HG02938 (cell line): Measurements from ENCODE around the gene PIP5K1C.

Source experiments
- ATAC-seq: cut with Tn5 transposase; IDR thresholded peaks from one replicate; pipeline ENCODE4 v1.9.1; 2021; ENCODE audit warnings: mild to moderate bottlenecking, moderate library complexity; ENCODE audit not compliant: unreplicated experiment

PIP5K1C gene

GRCh38 chr19:3646336-3647092 lies 53.8 kb downstream of the PIP5K1C start:
- ATAC-seq = no peak

GRCh38 chr19:3645726-3646125 lies 54.5 kb downstream of the PIP5K1C start:
- no peak for ATAC-seq

- ATAC-seq = no peak
These were observed 55.2 kb downstream of the PIP5K1C start for GRCh38 chr19:3645067-3645396.

GRCh38 chr19:3644351-3645066 lies 55.8 kb downstream of the PIP5K1C start:
- ATAC-seq = no peak

- ATAC-seq = no peak
These were observed 56.5 kb downstream of the PIP5K1C start for GRCh38 chr19:3643674-3644313.

- no peak for ATAC-seq
These were observed 57.1 kb downstream of the PIP5K1C start for GRCh38 chr19:3642987-3643673.

- no peak for ATAC-seq
These were observed 58.0 kb downstream of the PIP5K1C start for GRCh38 chr19:3642296-3642695.

GRCh38 chr19:3641515-3642269 lies 58.6 kb downstream of the PIP5K1C start:
- ATAC-seq = no peak

GRCh38 chr19:3639479-3639878 lies 60.8 kb downstream of the PIP5K1C start:
- no peak for ATAC-seq

GRCh38 chr19:3638208-3639193 lies 61.8 kb downstream of the PIP5K1C start:
- no peak for ATAC-seq

- no peak for ATAC-seq
These were observed 62.6 kb downstream of the PIP5K1C start for GRCh38 chr19:3637621-3638020.

- no peak for ATAC-seq
These were observed 63.3 kb downstream of the PIP5K1C start for GRCh38 chr19:3636962-3637361.

GRCh38 chr19:3636506-3636905 lies 63.8 kb downstream of the PIP5K1C start:
- no peak for ATAC-seq

- ATAC-seq = no peak
These were observed 65.7 kb downstream of the PIP5K1C start for GRCh38 chr19:3634496-3635045.

GRCh38 chr19:3633559-3633988 lies 66.7 kb downstream of the PIP5K1C start:
- ATAC-seq = no peak

- ATAC-seq = no peak
These were observed 67.3 kb downstream of the PIP5K1C start for GRCh38 chr19:3632739-3633558.

- no peak for ATAC-seq
These were observed 68.2 kb downstream of the PIP5K1C start for GRCh38 chr19:3632098-3632497.
